Femur (tissue), 1 donor: ENCODE measurements around the gene PCDHB10.
"Not testable (repeated sequence)": the region's sequence is repeated elsewhere in the genome, so short reads cannot be mapped to it uniquely, and the experiment has no call there.

Experiments used
- DNase-seq: peaks from one replicate; pipeline ENCODE4 v3.0.0-alpha.2; 2017

The PCDHB10 gene

DNA sequence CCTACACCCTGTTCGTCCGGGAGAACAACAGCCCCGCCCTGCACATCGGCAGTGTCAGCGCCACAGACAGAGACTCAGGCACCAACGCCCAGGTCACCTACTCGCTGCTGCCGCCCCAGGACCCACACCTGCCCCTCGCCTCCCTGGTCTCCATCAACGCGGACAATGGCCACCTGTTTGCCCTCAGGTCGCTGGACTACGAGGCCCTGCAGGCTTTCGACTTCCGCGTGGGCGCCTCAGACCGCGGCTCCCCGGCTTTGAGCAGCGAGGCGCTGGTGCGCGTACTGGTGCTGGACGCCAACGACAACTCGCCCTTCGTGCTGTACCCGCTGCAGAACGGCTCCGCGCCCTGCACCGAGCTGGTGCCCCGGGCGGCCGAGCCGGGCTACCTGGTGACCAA lies 3.5 kb upstream of the PCDHB10 start:
- DNase-seq: not testable (repeated sequence)

DNA sequence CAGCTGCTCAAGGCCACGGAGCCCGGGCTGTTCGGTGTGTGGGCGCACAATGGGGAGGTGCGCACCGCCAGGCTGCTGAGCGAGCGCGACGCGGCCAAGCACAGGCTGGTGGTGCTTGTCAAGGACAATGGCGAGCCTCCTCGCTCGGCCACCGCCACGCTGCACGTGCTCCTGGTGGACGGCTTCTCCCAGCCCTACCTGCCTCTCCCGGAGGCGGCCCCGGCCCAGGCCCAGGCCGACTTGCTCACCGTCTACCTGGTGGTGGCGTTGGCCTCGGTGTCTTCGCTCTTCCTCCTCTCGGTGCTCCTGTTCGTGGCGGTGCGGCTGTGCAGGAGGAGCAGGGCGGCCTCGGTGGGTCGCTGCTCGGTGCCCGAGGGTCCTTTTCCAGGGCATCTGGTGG lies 3.0 kb upstream of the PCDHB10 start:
- DNase-seq: not testable (repeated sequence)

GRCh38 chr5:141194332-141194731 lies 2.2 kb downstream of the PCDHB10 start:
- DNase-seq: not testable (repeated sequence)

DNA sequence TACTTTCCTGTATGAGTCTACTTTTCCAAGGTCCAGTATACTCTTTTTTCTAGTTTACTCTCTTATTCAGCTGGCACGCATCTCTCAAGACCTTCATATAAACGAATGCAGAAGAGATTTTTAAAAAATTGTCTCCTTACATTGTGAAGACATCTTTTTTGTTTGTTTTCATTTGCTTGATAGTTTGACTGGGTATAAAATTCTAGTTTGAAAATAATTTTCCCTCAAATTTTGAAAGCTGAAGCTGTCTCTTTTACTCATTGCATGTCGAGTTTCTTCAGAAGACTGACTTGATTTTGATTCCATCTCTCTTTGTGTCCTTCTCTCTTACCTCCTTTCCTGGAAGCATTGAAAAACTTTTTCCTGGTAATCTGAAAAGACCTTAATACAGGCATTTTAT lies 4.2 kb downstream of the PCDHB10 start:
- no peak for DNase-seq

GRCh38 chr5:141199359-141200235 lies 7.4 kb downstream of the PCDHB10 start, which contains the start of gene PCDHB11:
Gene PCDHB11 (plus strand): TSS chr5:141199627. CDS start chr5:141199775, 148 bp downstream.
- DNase-seq: no peak

- not testable (repeated sequence) for DNase-seq
Observed at GRCh38 chr5:141201126-141201525, 9.0 kb downstream of the PCDHB10 start.

GRCh38 chr5:141201646-141202045 lies 9.5 kb downstream of the PCDHB10 start:
- not testable (repeated sequence) for DNase-seq

DNA sequence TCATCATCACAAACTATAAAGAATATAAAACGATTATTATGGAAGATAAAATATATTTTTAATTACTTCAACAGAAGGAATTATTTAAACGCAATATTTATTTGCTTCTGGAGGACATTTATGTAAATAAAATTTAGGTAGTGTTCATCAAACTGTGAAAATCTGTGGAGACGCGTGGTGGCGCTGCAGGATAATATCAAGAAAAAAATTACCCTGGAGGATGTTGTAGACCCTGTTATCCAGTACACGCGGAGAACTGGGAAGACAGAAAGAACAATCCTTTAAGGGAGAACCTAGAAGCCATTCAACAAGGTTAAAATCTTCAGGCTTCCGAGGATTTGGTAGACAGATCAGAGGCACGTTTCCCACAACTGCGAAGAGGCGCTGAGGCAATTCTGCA lies 16.3 kb downstream of the PCDHB10 start, which contains the start of gene PCDHB12:
TSS of gene PCDHB12 (plus strand) at position 242 of the 400 bp plus-strand sequence. CDS start 189 bp downstream, outside the sequence.
- no peak for DNase-seq

- not testable (repeated sequence) for DNase-seq
Observed at GRCh38 chr5:141210281-141210680, 18.1 kb downstream of the PCDHB10 start.

DNA sequence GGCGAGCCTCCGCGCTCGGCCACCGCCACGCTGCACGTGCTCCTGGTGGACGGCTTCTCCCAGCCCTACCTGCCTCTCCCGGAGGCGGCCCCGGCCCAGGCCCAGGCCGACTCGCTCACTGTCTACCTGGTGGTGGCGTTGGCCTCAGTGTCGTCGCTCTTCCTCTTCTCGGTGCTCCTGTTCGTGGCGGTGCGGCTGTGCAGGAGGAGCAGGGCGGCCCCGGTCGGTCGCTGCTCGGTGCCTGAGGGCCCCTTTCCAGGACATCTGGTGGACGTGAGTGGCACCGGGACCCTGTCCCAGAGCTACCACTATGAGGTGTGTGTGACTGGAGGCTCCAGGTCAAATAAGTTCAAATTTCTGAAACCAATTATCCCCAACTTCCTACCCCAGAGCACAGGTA lies 18.7 kb downstream of the PCDHB10 start:
- not testable (repeated sequence) for DNase-seq

- not testable (repeated sequence) for DNase-seq
Observed at GRCh38 chr5:141213656-141214339, 21.6 kb downstream of the PCDHB10 start, which contains the start of gene PCDHB13. Gene PCDHB13 (plus strand): TSS chr5:141213919. CDS start chr5:141214124, 205 bp downstream.

GRCh38 chr5:141214583-141214982 lies 22.4 kb downstream of the PCDHB10 start:
- DNase-seq: not testable (repeated sequence)

GRCh38 chr5:141215504-141215903 lies 23.4 kb downstream of the PCDHB10 start:
- DNase-seq: not testable (repeated sequence)

DNA sequence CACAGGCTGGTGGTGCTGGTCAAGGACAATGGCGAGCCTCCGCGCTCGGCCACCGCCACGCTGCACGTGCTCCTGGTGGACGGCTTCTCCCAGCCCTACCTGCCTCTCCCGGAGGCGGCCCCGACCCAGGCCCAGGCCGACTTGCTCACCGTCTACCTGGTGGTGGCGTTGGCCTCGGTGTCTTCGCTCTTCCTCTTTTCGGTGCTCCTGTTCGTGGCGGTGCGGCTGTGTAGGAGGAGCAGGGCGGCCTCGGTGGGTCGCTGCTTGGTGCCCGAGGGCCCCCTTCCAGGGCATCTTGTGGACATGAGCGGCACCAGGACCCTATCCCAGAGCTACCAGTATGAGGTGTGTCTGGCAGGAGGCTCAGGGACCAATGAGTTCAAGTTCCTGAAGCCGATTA lies 23.9 kb downstream of the PCDHB10 start:
- DNase-seq: not testable (repeated sequence)

- DNase-seq: no peak
Observed at GRCh38 chr5:141223112-141223783, 31.1 kb downstream of the PCDHB10 start, which contains the start of gene PCDHB14. Gene PCDHB14 (plus strand): TSS chr5:141223343. CDS start chr5:141223506, 163 bp downstream.

GRCh38 chr5:141224844-141225243 lies 32.7 kb downstream of the PCDHB10 start:
- not testable (repeated sequence) for DNase-seq

DNA sequence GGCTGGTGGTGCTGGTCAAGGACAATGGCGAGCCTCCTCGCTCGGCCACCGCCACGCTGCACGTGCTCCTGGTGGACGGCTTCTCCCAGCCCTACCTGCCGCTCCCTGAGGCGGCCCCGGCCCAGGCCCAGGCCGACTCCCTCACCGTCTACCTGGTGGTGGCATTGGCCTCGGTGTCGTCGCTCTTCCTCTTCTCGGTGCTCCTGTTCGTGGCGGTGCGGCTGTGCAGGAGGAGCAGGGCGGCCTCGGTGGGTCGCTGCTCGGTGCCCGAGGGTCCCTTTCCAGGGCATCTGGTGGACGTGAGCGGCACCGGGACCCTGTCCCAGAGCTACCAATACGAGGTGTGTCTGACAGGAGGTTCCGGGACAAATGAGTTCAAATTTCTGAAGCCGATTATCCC lies 33.3 kb downstream of the PCDHB10 start:
- not testable (repeated sequence) for DNase-seq

DNA sequence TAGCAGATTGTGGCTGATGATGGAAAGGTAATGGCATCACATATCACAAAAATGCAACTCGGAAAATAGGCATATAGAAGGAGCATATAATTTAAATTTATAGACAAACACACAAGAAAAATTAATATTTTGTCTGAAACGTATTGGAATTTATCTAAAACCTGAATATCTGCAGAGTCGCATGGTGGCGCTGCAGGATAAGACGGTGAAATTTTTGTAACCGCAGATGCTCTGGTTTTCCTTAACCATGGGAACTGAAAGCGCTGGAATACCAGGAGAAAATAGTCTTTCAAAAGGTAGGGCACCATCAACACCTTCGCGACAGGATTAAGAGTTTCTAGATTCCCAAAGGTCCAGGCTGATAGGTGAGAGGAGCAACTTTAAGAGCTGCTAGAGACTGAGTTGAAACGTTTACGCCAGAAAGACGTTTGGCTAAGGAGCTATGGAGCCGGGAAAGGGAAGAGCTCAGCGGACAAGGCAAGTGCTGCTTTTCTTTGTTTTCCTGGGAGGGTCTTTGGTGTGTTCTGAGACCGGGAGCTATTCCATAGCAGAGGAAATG lies 42.0 kb downstream of the PCDHB10 start:
- peak; percentile 34 for DNase-seq

GRCh38 chr5:141235922-141236321 lies 43.8 kb downstream of the PCDHB10 start:
- DNase-seq: not testable (repeated sequence)

DNA sequence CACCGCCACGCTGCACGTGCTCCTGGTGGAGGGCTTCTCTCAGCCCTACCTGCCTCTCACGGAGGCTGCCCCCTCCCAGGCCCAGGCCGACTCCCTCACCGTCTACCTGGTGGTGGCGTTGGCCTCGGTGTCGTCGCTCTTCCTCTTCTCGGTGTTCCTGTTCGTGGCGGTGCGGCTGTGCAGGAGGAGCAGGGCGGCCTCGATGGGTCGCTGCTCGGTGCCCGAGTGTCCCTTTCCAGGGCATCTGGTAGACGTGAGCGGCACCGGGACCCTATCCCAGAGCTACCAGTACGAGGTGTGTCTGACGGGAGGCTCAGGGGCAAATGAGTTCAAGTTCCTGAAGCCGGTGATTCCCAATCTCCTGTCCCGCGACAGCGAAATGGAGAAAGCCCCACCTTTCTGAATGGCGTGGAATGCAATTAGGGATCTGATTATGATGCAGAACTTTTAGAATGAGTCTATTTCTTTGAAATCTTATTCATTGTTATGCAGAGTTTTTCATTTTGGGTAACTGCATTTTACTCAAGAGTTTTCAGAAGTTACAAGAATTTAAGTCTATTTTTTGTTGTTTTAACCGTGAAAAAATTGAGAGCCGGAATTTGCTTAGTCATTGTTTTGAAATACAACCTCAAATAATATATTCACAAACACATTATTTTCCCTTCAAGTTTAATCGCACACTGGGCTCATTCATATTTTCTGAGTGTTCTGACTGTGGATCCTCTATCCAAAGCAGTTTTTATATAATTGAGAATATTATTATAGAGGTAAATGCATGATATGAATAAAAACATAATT lies 44.6 kb downstream of the PCDHB10 start:
- DNase-seq: no peak

- no peak for DNase-seq
Observed at GRCh38 chr5:141241496-141241895, 49.3 kb downstream of the PCDHB10 start.
